Activated CD4-positive, alpha-beta memory T cell treated with anti-CD3 and anti-CD28 coated beads for 36 hours (primary cell): ENCODE results near the gene TPTE. TPM values are rescaled to one million over a fixed set of nuclear protein-coding genes. Genes with fewer than 3 reads are reported as not detected.
"Not testable (repeated sequence)": the region's sequence is repeated elsewhere in the genome, so short reads cannot be mapped to it uniquely, and the experiment has no call there.

Experiments used
- CTCF ChIA-PET: fragments of 350-600 bp; sonication (Branson Sonifier 250); formaldehyde crosslinking; loops from one replicate; lab custom pipeline; 2021; ENCODE audit warnings: antibody characterized with exemption, inconsistent platforms; lab: Charles Lee
- POLR2A ChIA-PET: fragments of 350-600 bp; sonication (Branson Sonifier 250); formaldehyde crosslinking; loops from one replicate; lab custom pipeline; 2021; ENCODE audit warnings: antibody characterized with exemption; lab: Charles Lee
- DNase-seq: peaks from one replicate; pipeline ENCODE4 v3.0.0-alpha.2; 2020
- H3K27ac Mint-ChIP-seq: one replicate; pipeline ENCODE4 v1.8.0; 2021; ENCODE audit warnings: mixed read lengths
- H3K27me3 Mint-ChIP-seq: one replicate; pipeline ENCODE4 v1.8.0; 2021; ENCODE audit warnings: mixed read lengths
- H3K36me3 Mint-ChIP-seq: one replicate; pipeline ENCODE4 v1.8.0; 2021; ENCODE audit warnings: mixed read lengths
- H3K4me1 Mint-ChIP-seq: one replicate; pipeline ENCODE4 v1.8.0; 2021; ENCODE audit warnings: low read depth, mixed read lengths
- H3K4me3 Mint-ChIP-seq: one replicate; pipeline ENCODE4 v1.8.0; 2021; ENCODE audit warnings: mild to moderate bottlenecking, mixed read lengths
- H3K9me3 Mint-ChIP-seq: one replicate; pipeline ENCODE4 v1.8.0; 2021; ENCODE audit warnings: mixed read lengths
- intact Hi-C: fragments of 100-400 bp; cut with micrococcal nuclease; formaldehyde crosslinking; loops from one replicate; pipeline ENCODE4 v1.15.1; 2023
- total RNA-seq, 2 experiments: library from RNA; stranded (reverse); gene quantifications; one replicate each; pipeline ENCODE4 v1.2.3, GENCODE V29; 2021

TPTE gene
- total RNA-seq, 2 experiments from 2014 or later = not detected

DNA sequence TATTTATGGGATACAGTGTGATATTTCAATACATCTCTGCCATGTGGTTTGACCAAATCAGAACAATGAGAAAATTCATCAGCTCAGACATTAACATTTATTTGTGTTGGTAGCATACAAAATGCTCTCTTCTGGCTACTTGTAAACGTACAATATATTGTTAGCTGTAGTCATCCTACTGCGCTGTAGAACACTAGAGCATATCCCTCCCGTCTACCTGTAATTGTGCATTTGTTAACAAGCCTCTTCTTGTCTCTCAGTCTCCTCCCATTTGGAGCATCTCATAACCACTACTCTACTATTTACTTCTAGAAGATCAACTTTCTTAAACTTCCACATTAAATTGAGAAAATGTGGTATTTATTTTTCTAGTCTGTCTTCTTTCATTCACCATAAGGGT is 107.9 kb downstream of the TPTE start:
- H3K4me3 Mint-ChIP-seq, intact Hi-C loops, H3K4me1 Mint-ChIP-seq, H3K9me3 Mint-ChIP-seq, CTCF ChIA-PET, H3K36me3 Mint-ChIP-seq, DNase-seq, H3K27ac Mint-ChIP-seq, POLR2A ChIA-PET, H3K27me3 Mint-ChIP-seq: not testable (repeated sequence)

GRCh38 chr21:10630829-10631228 is 109.4 kb downstream of the TPTE start:
- intact Hi-C loops, H3K27me3 Mint-ChIP-seq, POLR2A ChIA-PET, H3K4me1 Mint-ChIP-seq, H3K36me3 Mint-ChIP-seq, H3K4me3 Mint-ChIP-seq, H3K9me3 Mint-ChIP-seq, DNase-seq, H3K27ac Mint-ChIP-seq, CTCF ChIA-PET: not testable (repeated sequence)

DNA sequence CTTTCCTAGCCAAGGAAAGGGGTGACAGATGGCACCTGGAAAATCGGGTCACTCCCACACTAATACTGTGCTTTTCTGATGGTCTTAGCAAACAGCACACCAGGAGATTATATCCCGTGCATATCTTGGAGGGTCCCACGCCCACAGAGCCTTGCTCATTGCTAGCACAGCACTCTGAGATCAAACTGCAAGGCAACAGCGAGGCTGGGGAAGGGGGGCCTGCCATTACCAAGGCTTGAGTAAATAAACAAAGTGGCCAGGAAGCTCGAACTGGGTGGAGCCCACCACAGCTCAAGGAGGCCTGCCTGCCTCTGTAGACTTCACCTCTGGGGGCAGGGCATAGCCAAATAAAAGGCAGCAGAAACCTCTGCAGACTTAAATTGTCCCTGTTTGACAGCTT is 109.9 kb downstream of the TPTE start:
- CTCF ChIA-PET, H3K4me1 Mint-ChIP-seq, intact Hi-C loops, H3K27me3 Mint-ChIP-seq, DNase-seq, H3K36me3 Mint-ChIP-seq, H3K4me3 Mint-ChIP-seq, H3K9me3 Mint-ChIP-seq, H3K27ac Mint-ChIP-seq, POLR2A ChIA-PET: not testable (repeated sequence)

DNA sequence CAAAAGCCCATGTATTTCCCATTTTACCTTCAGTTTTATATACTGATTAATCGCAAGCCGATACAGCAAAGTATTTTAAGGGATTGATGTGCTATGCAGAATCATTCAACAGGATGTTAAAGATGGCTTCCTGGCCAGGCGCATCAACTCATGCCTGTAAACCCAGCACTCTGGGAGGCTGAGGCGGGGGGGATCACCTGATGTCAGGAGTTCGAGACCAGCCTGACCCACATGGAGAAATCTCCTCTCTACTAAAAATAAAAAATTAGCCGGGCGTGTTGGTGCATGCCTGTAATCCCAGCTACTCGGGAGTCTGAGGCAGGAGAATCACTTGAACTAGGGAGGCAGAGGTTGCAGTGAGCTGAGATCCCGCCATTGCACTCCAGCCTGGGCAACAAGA is 116.8 kb downstream of the TPTE start:
- POLR2A ChIA-PET, H3K27ac Mint-ChIP-seq, intact Hi-C loops, H3K9me3 Mint-ChIP-seq, H3K27me3 Mint-ChIP-seq, DNase-seq, CTCF ChIA-PET, H3K36me3 Mint-ChIP-seq, H3K4me3 Mint-ChIP-seq, H3K4me1 Mint-ChIP-seq: not testable (repeated sequence)

GRCh38 chr21:10639123-10639522 is 117.7 kb downstream of the TPTE start:
- no peak for DNase-seq
- no peaks in the 10 kb centered on the region for H3K4me1 Mint-ChIP-seq
- H3K9me3 Mint-ChIP-seq = no peaks in the 10 kb centered on the region
- no peak overlapping the region for H3K4me3 Mint-ChIP-seq
- no peak overlapping the region for H3K27ac Mint-ChIP-seq
- no peaks in the 10 kb centered on the region for H3K36me3 Mint-ChIP-seq
- intact Hi-C loops = no loop called here
- H3K27me3 Mint-ChIP-seq = no peaks in the 10 kb centered on the region
- POLR2A ChIA-PET = no interaction called here
- CTCF ChIA-PET = no interaction called here

- H3K4me1 Mint-ChIP-seq, CTCF ChIA-PET, H3K36me3 Mint-ChIP-seq, DNase-seq, H3K4me3 Mint-ChIP-seq, intact Hi-C loops, H3K27me3 Mint-ChIP-seq, H3K9me3 Mint-ChIP-seq, H3K27ac Mint-ChIP-seq, POLR2A ChIA-PET: not testable (repeated sequence)
Observed at GRCh38 chr21:10639746-10640145, 118.4 kb downstream of the TPTE start.

DNA sequence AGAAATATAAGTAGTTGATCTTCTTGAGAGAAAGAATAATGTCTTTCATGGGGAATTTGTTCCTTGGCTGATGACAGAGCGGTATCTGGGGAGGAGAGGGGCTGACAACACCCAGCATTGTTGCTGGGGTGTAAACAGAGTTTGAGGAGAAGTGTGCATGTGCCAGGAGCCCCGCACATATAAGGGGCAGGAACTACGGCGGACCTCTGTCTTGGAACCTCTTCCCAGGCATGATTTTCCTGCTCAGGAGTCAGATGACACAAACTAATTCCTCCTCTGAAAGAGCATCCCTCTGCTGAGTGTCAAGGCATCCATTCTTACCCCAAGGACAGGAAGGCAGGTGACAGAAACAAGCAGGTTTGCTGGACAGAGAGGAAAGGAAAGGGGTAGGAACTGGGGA is 119.1 kb downstream of the TPTE start:
- DNase-seq = no peak
- Mint-ChIP-seq H3K36me3 (no peaks in the 10 kb centered on the region), H3K4me3 (no peak overlapping the region), H3K27ac (no peak overlapping the region), H3K4me1 (no peaks in the 10 kb centered on the region), H3K27me3 (no peaks in the 10 kb centered on the region), H3K9me3 (no peaks in the 10 kb centered on the region)
- ChIA-PET POLR2A (no interaction called here), CTCF (no interaction called here)
- intact Hi-C loops = no loop called here

GRCh38 chr21:10641107-10641506 is 119.7 kb downstream of the TPTE start:
- Mint-ChIP-seq H3K4me3 (no peak overlapping the region), H3K36me3 (no peaks in the 10 kb centered on the region), H3K27ac (no peak overlapping the region), H3K27me3 (no peaks in the 10 kb centered on the region), H3K9me3 (no peaks in the 10 kb centered on the region), H3K4me1 (no peaks in the 10 kb centered on the region)
- DNase-seq = no peak
- intact Hi-C loops = no loop called here
- POLR2A ChIA-PET = no interaction called here
- CTCF ChIA-PET = no interaction called here

DNA sequence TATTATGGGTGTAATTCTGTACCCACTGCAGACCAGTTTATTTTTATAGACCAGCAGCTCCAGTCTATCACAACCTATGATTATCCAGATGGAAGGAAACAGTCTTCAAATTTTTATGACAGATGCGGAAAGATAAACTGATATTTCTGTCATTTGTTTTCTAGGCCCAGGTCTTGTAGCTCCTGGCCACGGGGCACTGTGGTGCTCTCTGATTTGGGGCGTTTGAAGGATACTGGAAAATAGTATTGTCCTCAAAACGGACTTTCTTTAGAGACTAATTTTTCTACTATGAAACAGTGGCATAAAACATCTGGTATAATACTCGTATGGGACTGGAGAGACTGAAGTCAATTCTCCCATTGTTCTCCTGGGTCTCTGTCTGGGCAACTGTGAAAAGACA is 124.3 kb downstream of the TPTE start:
- POLR2A ChIA-PET, H3K27ac Mint-ChIP-seq: not testable (repeated sequence)

GRCh38 chr21:10649350-10650149 is 128.2 kb downstream of the TPTE start:
- CTCF ChIA-PET, POLR2A ChIA-PET, intact Hi-C loops, H3K4me3 Mint-ChIP-seq, DNase-seq, H3K27me3 Mint-ChIP-seq, H3K27ac Mint-ChIP-seq, H3K4me1 Mint-ChIP-seq, H3K36me3 Mint-ChIP-seq: not testable (repeated sequence)
- peaks cover 19% of the 10 kb centered on the region for H3K9me3 Mint-ChIP-seq

More for the DNA sequence above, 124.3 kb downstream of the TPTE start:
- DNase-seq, H3K36me3 Mint-ChIP-seq, H3K4me1 Mint-ChIP-seq, H3K4me3 Mint-ChIP-seq, H3K27me3 Mint-ChIP-seq, intact Hi-C loops, CTCF ChIA-PET: not testable (repeated sequence)
- H3K9me3 Mint-ChIP-seq = peaks cover 19% of the 10 kb centered on the region

- peaks cover 19% of the 10 kb centered on the region for H3K9me3 Mint-ChIP-seq
- POLR2A ChIA-PET, H3K27me3 Mint-ChIP-seq, H3K36me3 Mint-ChIP-seq, H3K4me1 Mint-ChIP-seq, H3K4me3 Mint-ChIP-seq, H3K27ac Mint-ChIP-seq, CTCF ChIA-PET, DNase-seq, intact Hi-C loops: not testable (repeated sequence)
Observed at GRCh38 chr21:10650297-10650696, 128.9 kb downstream of the TPTE start.
